IMR-90 (cell line): ENCODE measurements around the gene COL15A1. TPM values are rescaled to one million over a fixed set of nuclear protein-coding genes. Genes with fewer than 3 reads are reported as not detected.

ENCODE experiments used
- ATAC-seq: fragments of 200-7000 bp; cut with Tn5 transposase; 2 replicates; pipeline ENCODE4 v1.9.1; 2020; ENCODE audit warnings: low read depth, mild to moderate bottlenecking, moderate library complexity
- BruUV-seq: library from RNA; stranded (reverse); fragments of 400-500 nt; replicated peaks from 2 replicates; lab custom pipeline; 2021; lab: Mats Ljungman, UMichigan
- CTCF ChIA-PET: fragments of 300-600 bp; formaldehyde crosslinking; extraction: SDS; loops from one replicate; lab custom pipeline; 2021; ENCODE audit warnings: antibody characterized with exemption; lab: Yijun Ruan, JAX
- POLR2A ChIA-PET: fragments of 300-600 bp; sonication (Branson Sonifier 250); formaldehyde crosslinking; loops from one replicate; lab custom pipeline; 2022; ENCODE audit warnings: antibody characterized with exemption; ENCODE audit not compliant: unreplicated experiment; lab: Charles Lee
- DNase-seq: peaks from one replicate; pipeline ENCODE4 v3.0.0; 2013
- H2AFZ ChIP-seq: replicated peaks from 2 replicates; pipeline ENCODE3; 2013; ENCODE audit warnings: low read length, mild to moderate bottlenecking; ENCODE audit not compliant: poor library complexity
- H2AK5ac ChIP-seq: 2 replicates; pipeline ENCODE4 v1.6.1; 2013; ENCODE audit warnings: low read depth, low read length, inconsistent platforms
- H2AK9ac ChIP-seq: replicated peaks from 2 replicates; pipeline ENCODE3; 2013; ENCODE audit warnings: mild to moderate bottlenecking, low read depth, low read length, moderate library complexity; ENCODE audit not compliant: poor library complexity
- H2BK120ac ChIP-seq: 2 replicates; pipeline ENCODE4 v1.6.1; 2013; ENCODE audit warnings: low read depth, low read length, inconsistent platforms
- H2BK15ac ChIP-seq: 3 replicates; pipeline ENCODE4 v1.6.1; 2013; ENCODE audit warnings: low read depth, low read length, inconsistent platforms
- H2BK20ac ChIP-seq: 2 replicates; pipeline ENCODE4 v1.6.1; 2013; ENCODE audit warnings: low read depth, mild to moderate bottlenecking, inconsistent platforms, low read length, moderate library complexity
- H2BK5ac ChIP-seq: 2 replicates; pipeline ENCODE4 v1.6.1; 2013; ENCODE audit warnings: mild to moderate bottlenecking, low read depth, low read length, inconsistent platforms; ENCODE audit not compliant: poor library complexity, severe bottlenecking
- H3K14ac ChIP-seq: replicated peaks from 2 replicates; pipeline ENCODE4 v1.6.1; 2013; ENCODE audit warnings: low read depth, low read length, inconsistent platforms
- H3K18ac ChIP-seq: 2 replicates; pipeline ENCODE4 v1.6.1; 2013; ENCODE audit warnings: low read depth, low read length, control low read depth
- H3K23ac ChIP-seq: 2 replicates; pipeline ENCODE4 v1.6.1; 2013; ENCODE audit warnings: low read depth, low read length, inconsistent platforms
- H3K27ac ChIP-seq: 2 replicates; pipeline ENCODE4 v1.5.1; 2013; ENCODE audit warnings: mild to moderate bottlenecking, control low read depth, low read length; ENCODE audit not compliant: insufficient read depth
- H3K27me3 ChIP-seq: 2 replicates; pipeline ENCODE4 v1.6.1; 2013; ENCODE audit warnings: low read length; ENCODE audit not compliant: control insufficient read depth, insufficient read depth
- H3K36me3 ChIP-seq: 2 replicates; pipeline ENCODE4 v1.6.1; 2013; ENCODE audit warnings: low read length, mixed read lengths; ENCODE audit not compliant: control insufficient read depth, insufficient read depth
- H3K4ac ChIP-seq: 2 replicates; pipeline ENCODE4 v1.6.1; 2013; ENCODE audit warnings: low read depth, low read length, inconsistent platforms
- H3K4me1 ChIP-seq: 2 replicates; pipeline ENCODE4 v1.6.1; 2013; ENCODE audit warnings: low read length, mixed read lengths; ENCODE audit not compliant: control insufficient read depth, insufficient read depth
- H3K4me2 ChIP-seq: 2 replicates; pipeline ENCODE4 v1.6.1; 2013; ENCODE audit warnings: low read depth, mild to moderate bottlenecking, control low read depth, low read length, moderate library complexity
- H3K4me3 ChIP-seq: 2 replicates; pipeline ENCODE4 v1.5.1; 2013; ENCODE audit warnings: low read depth, mild to moderate bottlenecking, control low read depth, low read length, moderate library complexity; ENCODE audit not compliant: insufficient read depth
- H3K56ac ChIP-seq: 2 replicates; pipeline ENCODE4 v1.6.1; 2013; ENCODE audit warnings: low read length, inconsistent platforms; ENCODE audit not compliant: insufficient read depth; ENCODE audit errors: extremely low read depth
- H3K79me1 ChIP-seq, 2 experiments: 2 replicates each; pipeline ENCODE4 v1.6.1; 2013; ENCODE audit warnings: low read length in 2 of 2, inconsistent platforms in 1 of 2, low read depth in 1 of 2
- H3K9ac ChIP-seq: 2 replicates; pipeline ENCODE4 v1.6.1; 2013; ENCODE audit warnings: low read depth, low read length, control low read depth
- H3K9me1 ChIP-seq: 2 replicates; pipeline ENCODE4 v1.6.1; 2013; ENCODE audit warnings: low read length, inconsistent platforms; ENCODE audit not compliant: insufficient read depth
- H3K9me3 ChIP-seq: 2 replicates; pipeline ENCODE4 v1.6.1; 2013; ENCODE audit warnings: low read length; ENCODE audit not compliant: control insufficient read depth, insufficient read depth
- H4K20me1 ChIP-seq: 2 replicates; pipeline ENCODE4 v1.6.1; 2013; ENCODE audit warnings: low read length, inconsistent platforms; ENCODE audit not compliant: insufficient read depth
- H4K5ac ChIP-seq: 2 replicates; pipeline ENCODE4 v1.6.1; 2013; ENCODE audit warnings: mild to moderate bottlenecking, low read depth, low read length, control low read depth
- H4K8ac ChIP-seq, 2 experiments: 2 replicates each; pipeline ENCODE4 v1.6.1; 2013; ENCODE audit warnings: low read depth in 2 of 2, low read length in 2 of 2, control low read depth in 1 of 2, inconsistent platforms in 1 of 2
- H4K91ac ChIP-seq: 2 replicates; pipeline ENCODE4 v1.6.1; 2013; ENCODE audit warnings: low read depth, low read length, inconsistent platforms; ENCODE audit not compliant: insufficient read depth
- BHLHE40 ChIP-seq: fragments of 150-350 bp; IDR thresholded peaks from 2 replicates; pipeline ENCODE4 v1.6.1; 2016; ENCODE audit warnings: mild to moderate bottlenecking, low read depth, low read length
- CEBPB ChIP-seq: IDR thresholded peaks from 2 replicates; pipeline ENCODE4 v1.6.1; 2012; ENCODE audit warnings: low read depth, low read length, improper control_type of control experiment
- CHD1 ChIP-seq: IDR thresholded peaks from 2 replicates; pipeline ENCODE4 v1.6.1; 2012; ENCODE audit warnings: low read depth, low read length, improper control_type of control experiment
- FOS ChIP-seq: fragments of 150-350 bp; IDR thresholded peaks from 2 replicates; pipeline ENCODE4 v1.6.1; 2016; ENCODE audit warnings: low read depth, low read length
- MAFK ChIP-seq: IDR thresholded peaks from 2 replicates; pipeline ENCODE4 v1.6.1; 2012; ENCODE audit warnings: low read depth, low read length, improper control_type of control experiment
- MAZ ChIP-seq: IDR thresholded peaks from 2 replicates; pipeline ENCODE4 v1.6.1; 2012; ENCODE audit warnings: low read depth, mild to moderate bottlenecking, low read length, improper control_type of control experiment, moderate library complexity, borderline replicate concordance
- MXI1 ChIP-seq: IDR thresholded peaks from 2 replicates; pipeline ENCODE4 v1.6.1; 2012; ENCODE audit warnings: low read depth, mild to moderate bottlenecking, low read length, moderate library complexity, borderline replicate concordance
- NFE2L2 ChIP-seq: fragments of 150-350 bp; IDR thresholded peaks from 2 replicates; pipeline ENCODE4 v1.6.1; 2016; ENCODE audit warnings: low read depth, mild to moderate bottlenecking, low read length
- POLR2A ChIP-seq: IDR thresholded peaks from 2 replicates; pipeline ENCODE4 v1.6.1; 2012; ENCODE audit warnings: mild to moderate bottlenecking, low read depth, low read length
- RAD21 ChIP-seq: IDR thresholded peaks from 2 replicates; pipeline ENCODE4 v1.6.1; 2012; ENCODE audit warnings: low read length, improper control_type of control experiment
- RCOR1 ChIP-seq: IDR thresholded peaks from 2 replicates; pipeline ENCODE4 v1.6.1; 2012; ENCODE audit warnings: mild to moderate bottlenecking, low read length, improper control_type of control experiment; ENCODE audit not compliant: insufficient replicate concordance
- RFX5 ChIP-seq: IDR thresholded peaks from 2 replicates; pipeline ENCODE4 v1.8.0; 2012; ENCODE audit warnings: low read depth, mild to moderate bottlenecking, low read length, moderate library complexity
- SMC3 ChIP-seq: fragments of 150-350 bp; IDR thresholded peaks from 2 replicates; pipeline ENCODE4 v1.6.1; 2016; ENCODE audit warnings: low read depth, mild to moderate bottlenecking, antibody characterized with exemption, low read length, moderate library complexity
- WGBS, 2 experiments: methylation state at CpG; one replicate each; pipeline versions ENCODE4 v1.1.5 to v1.1.7; 2013; ENCODE audit warnings: missing lambda C conversion rate in 2 of 2; ENCODE audit not compliant: insufficient read length in 1 of 2; ENCODE audit errors: extremely low coverage in 2 of 2; 5-methylcytosine and 5-hydroxymethylcytosine counted together
- dilution Hi-C: fragments of 300-500 bp; cut with HindIII; formaldehyde crosslinking; loops from one replicate; pipeline ENCODE4 v1.14.3; 2018; ENCODE audit warnings: low sequenced_read_pairs; ENCODE audit not compliant: unreplicated experiment
- in situ Hi-C: fragments of 300-500 bp; cut with MboI; formaldehyde crosslinking; loops from 3 replicates; pipeline ENCODE4 v1.14.3; 2019; ENCODE audit warnings: low sequenced_read_pairs, inconsistent platforms, mixed read lengths
- intact Hi-C: fragments of 100-400 bp; cut with micrococcal nuclease; formaldehyde crosslinking; loops from 2 replicates; pipeline ENCODE4 v1.10.0; 2022
- polyA plus RNA-seq, 3 experiments: library from polyadenylated mRNA; depleted of rRNA; stranded (reverse); fragments of >200 nt; gene quantifications; 2 replicates each; pipeline ENCODE4 v1.2.3, GENCODE V29; 2012; ENCODE audit warnings: low replicate concordance in 1 of 3
- total RNA-seq: library from RNA; depleted of rRNA; stranded (reverse); fragments of >200 nt; gene quantifications from 2 replicates; pipeline ENCODE4 v1.2.3, GENCODE V29; 2012
- TF ChIP-seq, protein P1 (sequence below): conservative IDR thresholded peaks from 2 replicates; pipeline ENCODE4 v1.5.1; 2012; ENCODE audit warnings: mild to moderate bottlenecking, low read depth, low read length, improper control_type of control experiment
- TF ChIP-seq, protein P2 (sequence below): fragments of 150-350 bp; IDR thresholded peaks from 2 replicates; pipeline ENCODE4 v1.6.1; 2017; ENCODE audit warnings: mild to moderate bottlenecking, antibody characterized with exemption, low read length, low read depth
- TF ChIP-seq, protein P3 (sequence below): fragments of 150-350 bp; IDR thresholded peaks from 2 replicates; pipeline ENCODE4 v1.6.1; 2016; ENCODE audit warnings: low read depth, mild to moderate bottlenecking, low read length, moderate library complexity, borderline replicate concordance

Gene COL15A1
- total and polyA plus RNA-seq, 2 of the 4 experiments (the other 2 are of a cell fraction): 2.2 to 3.7 TPM

DNA sequence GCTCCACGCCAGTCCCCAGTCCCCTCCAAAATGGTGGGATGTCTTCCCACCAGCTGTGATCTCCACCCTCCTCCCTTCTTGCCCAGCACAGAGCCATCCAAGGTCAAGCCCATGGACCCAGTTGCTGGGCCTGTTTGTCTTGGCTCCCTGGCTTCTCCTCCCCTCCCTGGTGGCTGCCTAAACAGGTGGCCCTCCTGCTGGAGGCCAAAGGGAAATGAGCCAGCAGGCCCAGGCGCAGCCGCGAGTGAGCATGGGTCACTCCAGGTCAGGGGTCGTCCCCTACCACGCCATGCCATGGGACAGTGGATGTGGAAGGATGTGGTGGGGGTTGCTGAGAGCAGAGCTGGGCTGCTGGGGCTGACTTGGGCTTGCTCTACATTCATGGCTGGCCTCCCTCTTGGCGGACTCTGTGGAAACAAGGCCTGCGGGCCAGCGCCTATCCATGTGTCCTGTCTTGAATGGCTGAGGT lies 33.6 kb downstream of the COL15A1 start:
- Histone ChIP-seq H3K9me1 (0 out of 2 replicates have a peak, but pooled peaks cover 10% of the 10 kb centered on the region), H4K91ac (no peak overlapping the region; the same call in 1 of the 2 replicates), H2AFZ (no peak overlapping the region), H2BK5ac (no peak overlapping the region), H2AK9ac (no peak overlapping the region), H4K5ac (no peak overlapping the region), H4K20me1 (no peaks in the 10 kb centered on the region), H3K9me3 (no peaks in the 10 kb centered on the region), H4K8ac (no peak overlapping the region), H3K18ac (no peak overlapping the region), H3K27ac (no peak overlapping the region), H3K4me2 (no peak overlapping the region), H3K4me3 (no peak overlapping the region), H3K36me3 (no peaks in the 10 kb centered on the region), H2BK120ac (no peak overlapping the region), H2BK20ac (no peak overlapping the region), H3K56ac (no peak overlapping the region), H2BK15ac (no peak overlapping the region), H3K4ac (no peak overlapping the region), H3K23ac (no peak overlapping the region), H3K14ac (no peak overlapping the region), H3K79me1 (peaks cover 3 to 19% of the 10 kb centered on the region in 2 experiments; a peak in 2 of 4 replicates), H3K9ac (no peak overlapping the region), H3K4me1 (peaks cover 11% of the 10 kb centered on the region), H2AK5ac (peak overlapping the region; percentile 72), H3K27me3 (no peaks in the 10 kb centered on the region)
- ChIA-PET CTCF (no interaction called here), POLR2A (interaction anchor here (0.6 kb wide), 1 partner anchor 130 kb away, joined by 3 read pairs; no protein-coding TSS in a partner anchor)
- no TSS peak for BruUV-seq
- DNase-seq (no peak), ATAC-seq (no peak)
- in situ Hi-C loops: no loop called here
- TF ChIP-seq, protein P1, sequence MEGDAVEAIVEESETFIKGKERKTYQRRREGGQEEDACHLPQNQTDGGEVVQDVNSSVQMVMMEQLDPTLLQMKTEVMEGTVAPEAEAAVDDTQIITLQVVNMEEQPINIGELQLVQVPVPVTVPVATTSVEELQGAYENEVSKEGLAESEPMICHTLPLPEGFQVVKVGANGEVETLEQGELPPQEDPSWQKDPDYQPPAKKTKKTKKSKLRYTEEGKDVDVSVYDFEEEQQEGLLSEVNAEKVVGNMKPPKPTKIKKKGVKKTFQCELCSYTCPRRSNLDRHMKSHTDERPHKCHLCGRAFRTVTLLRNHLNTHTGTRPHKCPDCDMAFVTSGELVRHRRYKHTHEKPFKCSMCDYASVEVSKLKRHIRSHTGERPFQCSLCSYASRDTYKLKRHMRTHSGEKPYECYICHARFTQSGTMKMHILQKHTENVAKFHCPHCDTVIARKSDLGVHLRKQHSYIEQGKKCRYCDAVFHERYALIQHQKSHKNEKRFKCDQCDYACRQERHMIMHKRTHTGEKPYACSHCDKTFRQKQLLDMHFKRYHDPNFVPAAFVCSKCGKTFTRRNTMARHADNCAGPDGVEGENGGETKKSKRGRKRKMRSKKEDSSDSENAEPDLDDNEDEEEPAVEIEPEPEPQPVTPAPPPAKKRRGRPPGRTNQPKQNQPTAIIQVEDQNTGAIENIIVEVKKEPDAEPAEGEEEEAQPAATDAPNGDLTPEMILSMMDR: no peak
- TF ChIP-seq RCOR1: no peak
- TF ChIP-seq RFX5: no peak
- TF ChIP-seq CEBPB: no peak
- no peak for TF ChIP-seq NFE2L2
- TF ChIP-seq MXI1: no peak
- no peak for TF ChIP-seq CHD1
- no peak for TF ChIP-seq FOS
- no peak for TF ChIP-seq RAD21
- TF ChIP-seq MAFK: no peak
- no peak for TF ChIP-seq BHLHE40
- no peak for TF ChIP-seq MAZ
- TF ChIP-seq SMC3: no peak
- no peak for TF ChIP-seq POLR2A
- TF ChIP-seq, protein P2, sequence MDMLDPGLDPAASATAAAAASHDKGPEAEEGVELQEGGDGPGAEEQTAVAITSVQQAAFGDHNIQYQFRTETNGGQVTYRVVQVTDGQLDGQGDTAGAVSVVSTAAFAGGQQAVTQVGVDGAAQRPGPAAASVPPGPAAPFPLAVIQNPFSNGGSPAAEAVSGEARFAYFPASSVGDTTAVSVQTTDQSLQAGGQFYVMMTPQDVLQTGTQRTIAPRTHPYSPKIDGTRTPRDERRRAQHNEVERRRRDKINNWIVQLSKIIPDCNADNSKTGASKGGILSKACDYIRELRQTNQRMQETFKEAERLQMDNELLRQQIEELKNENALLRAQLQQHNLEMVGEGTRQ: no peak
- TF ChIP-seq, protein P3, sequence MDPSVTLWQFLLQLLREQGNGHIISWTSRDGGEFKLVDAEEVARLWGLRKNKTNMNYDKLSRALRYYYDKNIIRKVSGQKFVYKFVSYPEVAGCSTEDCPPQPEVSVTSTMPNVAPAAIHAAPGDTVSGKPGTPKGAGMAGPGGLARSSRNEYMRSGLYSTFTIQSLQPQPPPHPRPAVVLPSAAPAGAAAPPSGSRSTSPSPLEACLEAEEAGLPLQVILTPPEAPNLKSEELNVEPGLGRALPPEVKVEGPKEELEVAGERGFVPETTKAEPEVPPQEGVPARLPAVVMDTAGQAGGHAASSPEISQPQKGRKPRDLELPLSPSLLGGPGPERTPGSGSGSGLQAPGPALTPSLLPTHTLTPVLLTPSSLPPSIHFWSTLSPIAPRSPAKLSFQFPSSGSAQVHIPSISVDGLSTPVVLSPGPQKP: no peak
- WGBS, 2 experiments: no CpG with 5 or more reads among the region's 9 CpGs
- intact Hi-C loops: no loop called here
- dilution Hi-C loops: no loop called here
